ENCODE measurements around the gene SULT1A2. TPM values are rescaled to one million over a fixed set of nuclear protein-coding genes. Genes with fewer than 3 reads are reported as not detected.
"Not testable (repeated sequence)": the region's sequence is repeated elsewhere in the genome, so short reads cannot be mapped to it uniquely, and the experiment has no call there.

The SULT1A2 gene
- total RNA-seq, 2 experiments from 2014 or later: 0.91 to 1.0 TPM

DNA sequence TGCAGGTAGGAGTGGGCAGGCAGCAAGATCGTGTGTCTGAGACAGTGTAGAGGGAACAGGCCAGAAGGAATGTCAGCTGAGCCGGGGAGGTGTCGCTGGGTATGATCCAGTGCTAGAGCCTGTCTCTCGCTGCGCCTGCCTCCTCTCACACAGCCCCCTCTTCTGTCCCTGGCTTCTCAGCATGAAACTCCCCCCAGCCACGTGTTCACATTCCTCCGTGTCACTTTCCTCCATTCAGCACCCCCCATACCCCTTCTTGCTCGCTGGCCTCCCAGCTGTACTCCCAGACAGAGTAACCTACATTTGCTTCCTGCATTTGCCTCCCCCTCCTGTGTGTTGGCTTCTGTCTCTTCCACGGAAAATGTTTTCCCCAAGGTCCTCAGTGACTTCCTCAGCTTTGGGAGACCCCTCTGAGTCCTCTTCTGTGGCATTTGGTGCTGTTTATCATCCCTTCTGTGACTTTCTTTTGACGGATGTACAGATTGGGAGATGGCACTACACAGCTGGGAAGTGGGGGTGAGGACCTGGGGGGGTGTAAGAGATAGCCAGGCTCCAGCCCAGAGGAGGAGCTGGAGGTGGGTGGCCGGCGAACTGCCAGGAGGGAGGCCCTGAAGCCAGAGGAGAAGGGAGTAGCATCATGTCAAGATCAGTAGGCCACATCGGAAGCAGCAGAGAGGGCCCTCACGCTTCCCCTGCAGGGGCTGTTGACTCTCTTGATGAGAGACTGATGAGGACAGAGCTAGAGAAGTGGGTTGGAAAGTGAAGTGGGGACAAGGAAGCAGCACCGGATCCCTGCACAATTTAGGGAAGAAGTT, 23.9 kb downstream of the SULT1A2 start:
- H3K27ac Mint-ChIP-seq: no peak overlapping the region
- no peak for DNase-seq
- H3K36me3 Mint-ChIP-seq: peaks cover 3% of the 10 kb centered on the region
- no peak for ATAC-seq (ENCODE audit: low read depth)
- peaks cover 2% of the 10 kb centered on the region for H3K4me1 Mint-ChIP-seq
- POLR2A ChIA-PET: interaction anchor here (0.5 kb wide), 1 partner anchor 37 kb away, joined by 5 read pairs; the partner anchor contains the start of gene SULT1A1
- no peak overlapping the region for H3K4me3 Mint-ChIP-seq
- H3K9me3 Mint-ChIP-seq: no peaks in the 10 kb centered on the region
- no peaks in the 10 kb centered on the region for H3K27me3 Mint-ChIP-seq

DNA sequence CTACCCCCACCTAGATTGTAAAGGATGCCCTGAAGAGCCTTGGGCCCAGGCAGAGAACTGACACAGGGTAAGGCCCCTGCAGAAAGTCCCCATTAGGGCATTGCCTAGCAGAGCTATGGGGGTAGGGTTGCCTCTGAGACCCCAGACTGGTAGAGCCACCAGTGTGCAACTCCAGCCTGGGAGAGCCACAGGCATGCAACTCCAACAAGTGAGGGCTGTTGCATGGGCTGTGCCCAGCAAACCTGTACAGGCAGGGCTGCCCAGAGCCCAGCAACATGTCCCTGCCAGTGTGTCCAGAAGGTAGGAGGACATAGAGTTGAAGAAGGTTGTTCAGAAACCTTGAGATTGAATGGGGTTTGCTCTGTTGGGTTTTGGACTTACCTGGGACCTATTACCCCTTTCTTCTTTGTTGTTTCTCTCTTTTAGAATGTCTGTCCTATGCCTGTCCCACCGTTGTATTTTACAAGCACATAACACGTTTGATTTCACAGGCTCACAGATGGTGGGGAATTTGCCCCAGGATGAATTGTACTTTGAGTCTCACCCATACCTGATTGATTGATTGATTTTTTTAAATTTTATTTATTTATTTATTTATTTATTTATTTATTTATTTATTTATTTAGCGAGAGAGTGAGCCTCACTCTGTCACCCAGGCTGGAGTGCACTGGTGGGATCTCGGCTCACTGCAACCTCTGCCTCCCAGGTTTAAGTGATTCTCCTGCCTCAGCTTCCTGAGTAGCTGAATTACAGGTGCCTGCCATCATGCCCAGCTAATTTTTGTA, 26.7 kb downstream of the SULT1A2 start:
- peaks cover 21% of the 10 kb centered on the region for H3K36me3 Mint-ChIP-seq
- no peaks in the 10 kb centered on the region for H3K27me3 Mint-ChIP-seq
- no peak for ATAC-seq (ENCODE audit: low read depth)
- no peak overlapping the region for H3K27ac Mint-ChIP-seq
- H3K4me3 Mint-ChIP-seq: no peak overlapping the region
- no peaks in the 10 kb centered on the region for H3K4me1 Mint-ChIP-seq
- peaks cover 11% of the 10 kb centered on the region for H3K9me3 Mint-ChIP-seq
- no peak for DNase-seq
- POLR2A ChIA-PET: no interaction called here

DNA sequence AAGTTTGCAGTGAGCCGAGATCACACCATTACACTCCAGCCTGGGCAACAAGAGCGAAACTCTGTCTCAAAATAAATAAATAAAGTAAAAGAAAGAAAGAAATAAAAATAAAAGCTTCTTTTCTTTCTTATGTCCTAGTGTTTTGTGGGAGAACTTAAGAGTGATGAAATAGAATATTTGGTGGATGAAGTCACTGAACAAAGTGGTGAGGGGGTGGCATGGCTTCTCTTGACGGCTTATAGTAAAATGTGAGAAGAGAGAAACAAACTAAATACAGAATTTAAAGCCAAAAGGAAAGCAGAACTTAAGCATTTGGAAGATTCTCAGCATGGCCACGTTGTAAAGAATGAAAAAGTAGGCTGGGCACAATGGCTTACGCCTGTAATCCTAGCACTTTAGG, 27.8 kb downstream of the SULT1A2 start:
- Mint-ChIP-seq H3K4me3 (no peak overlapping the region), H3K9me3 (peaks cover 12% of the 10 kb centered on the region), H3K27ac (no peak overlapping the region), H3K36me3 (peaks cover 27% of the 10 kb centered on the region), H3K4me1 (no peaks in the 10 kb centered on the region), H3K27me3 (no peaks in the 10 kb centered on the region)
- ATAC-seq (ENCODE audit: low read depth): no peak
- POLR2A ChIA-PET: interaction anchor here (1.0 kb wide), 1 partner anchor 9 kb away, joined by 3 read pairs; no protein-coding TSS in a partner anchor
- DNase-seq: no peak

DNA sequence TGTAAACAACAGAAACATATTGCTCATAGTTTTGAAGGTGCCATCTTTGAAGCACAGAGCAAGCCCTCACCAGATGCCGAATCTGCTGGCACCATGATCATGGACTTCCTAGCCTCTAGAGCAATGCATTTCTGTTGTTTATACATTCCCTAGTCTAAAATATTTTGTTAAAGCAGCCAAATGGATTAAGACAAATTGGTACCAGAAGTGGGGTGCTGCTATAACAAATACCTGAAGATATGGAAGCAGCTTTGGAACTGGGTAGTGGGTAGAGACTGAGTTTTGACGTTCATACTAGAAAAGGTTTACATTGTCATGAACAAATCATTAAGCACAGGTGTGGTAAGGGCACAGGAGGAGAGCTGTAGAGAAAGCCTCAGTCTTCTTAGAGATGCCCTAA, 29.6 kb downstream of the SULT1A2 start:
- H3K27me3 Mint-ChIP-seq: no peaks in the 10 kb centered on the region
- ATAC-seq (ENCODE audit: low read depth): no peak
- no peak overlapping the region for H3K27ac Mint-ChIP-seq
- peaks cover 12% of the 10 kb centered on the region for H3K9me3 Mint-ChIP-seq
- peaks cover 4% of the 10 kb centered on the region for H3K4me1 Mint-ChIP-seq
- DNase-seq: no peak
- POLR2A ChIA-PET: no interaction called here
- no peak overlapping the region for H3K4me3 Mint-ChIP-seq
- peaks cover 31% of the 10 kb centered on the region for H3K36me3 Mint-ChIP-seq

DNA sequence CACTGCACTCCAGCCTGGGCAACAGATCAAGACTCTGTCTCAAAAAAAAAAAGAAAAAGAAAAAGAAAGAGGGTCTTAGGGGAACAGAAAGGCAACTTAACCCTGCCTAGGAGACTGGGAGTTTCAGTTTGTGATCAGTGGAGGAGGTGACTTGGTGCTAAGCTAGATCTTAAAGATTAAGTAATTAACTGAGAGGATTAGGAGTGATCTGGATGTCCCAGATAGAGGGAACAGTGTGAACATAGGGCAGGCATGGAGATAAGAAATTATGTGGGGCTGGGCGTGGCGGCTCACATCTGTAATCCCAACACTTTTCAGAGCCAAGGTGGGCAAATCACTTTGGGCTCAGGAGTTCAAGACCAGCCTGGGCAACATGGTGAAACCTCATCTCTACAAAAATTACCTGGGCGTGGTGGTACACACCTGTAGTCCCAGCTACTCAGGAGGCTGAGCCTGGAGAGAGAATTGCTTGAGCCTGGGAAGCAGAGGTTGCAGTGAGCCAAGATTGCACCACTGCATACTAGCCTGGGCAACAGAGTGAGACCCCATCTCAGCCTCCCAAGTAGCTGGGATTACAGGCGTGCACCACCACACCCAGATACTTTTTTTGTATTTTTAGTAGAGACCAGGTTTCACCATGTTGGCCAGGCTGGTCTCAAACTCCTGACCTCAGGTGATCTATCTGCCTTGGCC, 30.5 kb downstream of the SULT1A2 start:
- peaks cover 31% of the 10 kb centered on the region for H3K36me3 Mint-ChIP-seq
- H3K4me1 Mint-ChIP-seq; DNase-seq; H3K27ac Mint-ChIP-seq; POLR2A ChIA-PET; ATAC-seq (ENCODE audit: low read depth); H3K27me3 Mint-ChIP-seq; H3K4me3 Mint-ChIP-seq: not testable (repeated sequence)
- peaks cover 12% of the 10 kb centered on the region for H3K9me3 Mint-ChIP-seq

DNA sequence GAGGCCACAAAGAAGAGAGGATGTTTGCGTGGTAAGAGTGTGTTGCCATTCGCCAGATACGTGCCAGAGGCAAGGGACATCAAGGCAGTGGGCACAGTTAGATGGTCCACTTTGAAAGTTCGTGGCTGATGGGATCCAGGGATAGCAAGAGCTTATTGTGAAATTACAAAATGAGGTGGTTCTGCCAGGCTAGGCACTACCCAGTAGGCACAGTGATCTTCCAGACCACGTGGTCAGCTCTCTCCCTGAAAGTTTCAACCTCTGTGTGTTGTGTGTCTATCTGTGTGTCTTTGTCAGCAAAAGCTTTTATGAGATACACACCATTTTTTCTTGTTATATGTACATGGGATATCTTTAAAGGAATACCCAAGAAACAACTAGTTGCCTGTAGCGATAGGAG, 33.6 kb downstream of the SULT1A2 start:
- POLR2A ChIA-PET: no interaction called here
- Mint-ChIP-seq H3K27me3 (no peaks in the 10 kb centered on the region), H3K9me3 (peaks cover 12% of the 10 kb centered on the region), H3K4me1 (peaks cover 11% of the 10 kb centered on the region), H3K4me3 (no peak overlapping the region), H3K36me3 (peaks cover 47% of the 10 kb centered on the region), H3K27ac (no peak overlapping the region)
- DNase-seq (no peak), ATAC-seq (ENCODE audit: low read depth) (no peak)

DNA sequence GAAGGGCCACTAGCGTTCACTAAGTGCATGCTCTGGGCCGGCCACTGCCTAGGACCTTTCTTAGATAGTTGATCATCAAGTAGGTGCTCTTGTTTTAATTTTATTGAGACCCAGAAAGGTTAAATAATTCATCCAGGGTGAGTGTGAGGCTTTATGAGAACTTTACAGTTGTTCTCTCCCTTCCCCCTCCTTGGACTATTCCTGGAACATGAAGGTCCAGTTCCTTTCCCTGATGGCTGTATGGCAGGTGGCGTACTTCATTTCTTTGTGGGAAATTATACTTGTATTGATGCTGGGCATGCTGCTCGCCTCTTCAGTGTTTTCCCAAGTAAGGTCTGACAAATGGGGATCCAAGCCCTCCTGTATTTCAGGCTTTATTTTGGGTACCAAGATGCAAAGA, 34.7 kb downstream of the SULT1A2 start:
- DNase-seq: no peak
- peaks cover 45% of the 10 kb centered on the region for H3K36me3 Mint-ChIP-seq
- no peak overlapping the region for H3K4me3 Mint-ChIP-seq
- ATAC-seq (ENCODE audit: low read depth): no peak
- H3K27ac Mint-ChIP-seq: no peak overlapping the region
- peaks cover 11% of the 10 kb centered on the region for H3K4me1 Mint-ChIP-seq
- POLR2A ChIA-PET: no interaction called here
- no peaks in the 10 kb centered on the region for H3K27me3 Mint-ChIP-seq
- peaks cover 6% of the 10 kb centered on the region for H3K9me3 Mint-ChIP-seq

DNA sequence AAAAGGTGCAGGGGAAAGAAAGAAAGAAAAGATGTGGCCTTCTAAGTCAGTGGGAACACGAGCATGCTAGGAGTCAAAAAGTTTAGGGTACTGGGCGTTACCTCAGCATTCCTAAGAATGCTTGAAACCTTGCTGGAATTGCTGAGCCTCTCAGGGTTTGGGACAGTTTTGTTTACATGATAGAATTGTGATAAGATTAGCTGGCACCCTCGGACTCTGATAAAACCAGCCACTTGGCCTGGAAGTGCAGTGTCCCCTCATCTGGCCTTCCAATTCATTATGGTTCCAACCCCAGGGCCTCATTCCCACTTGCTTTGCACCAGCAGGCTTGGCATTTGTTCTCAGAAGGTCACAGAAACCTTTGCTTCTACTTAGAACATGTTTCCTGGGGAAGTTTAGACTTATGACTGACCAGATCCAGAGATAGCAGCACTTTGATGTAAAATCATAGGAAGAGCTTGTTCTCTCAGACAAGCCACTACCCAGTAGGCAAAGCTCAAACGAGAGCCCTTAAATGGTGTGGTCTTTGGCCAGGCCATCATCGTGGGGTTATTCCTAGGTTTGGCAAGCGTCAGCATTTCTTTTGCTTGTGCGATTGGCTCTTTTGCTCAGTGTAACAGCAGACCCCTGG, 35.2 kb downstream of the SULT1A2 start:
- POLR2A ChIA-PET: no interaction called here
- ATAC-seq (ENCODE audit: low read depth) (no peak), DNase-seq (no peak)
- Mint-ChIP-seq H3K4me3 (no peak overlapping the region), H3K27me3 (no peaks in the 10 kb centered on the region), H3K27ac (no peak overlapping the region), H3K36me3 (peaks cover 43% of the 10 kb centered on the region), H3K9me3 (peaks cover 5% of the 10 kb centered on the region), H3K4me1 (peaks cover 11% of the 10 kb centered on the region)

DNA sequence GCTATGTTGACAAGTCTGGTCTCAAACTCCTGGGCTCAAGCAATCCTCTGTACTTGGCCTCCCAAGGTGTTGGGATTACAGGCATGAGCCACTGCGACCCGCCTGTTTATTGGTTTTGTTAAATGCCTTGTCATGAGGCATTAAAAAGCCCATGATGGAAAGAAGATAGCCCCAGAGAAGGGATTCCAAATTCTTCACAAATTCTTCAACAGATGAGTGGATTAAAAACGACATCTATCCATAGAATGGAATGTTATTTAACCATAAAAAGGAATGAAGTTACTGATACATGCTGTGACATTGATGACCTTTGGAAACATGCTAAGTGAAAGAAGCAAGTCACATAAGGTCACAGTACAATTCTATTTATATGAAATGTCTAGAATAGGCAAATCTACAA, 38.4 kb downstream of the SULT1A2 start:
- DNase-seq (no peak), ATAC-seq (ENCODE audit: low read depth) (no peak)
- Mint-ChIP-seq H3K4me3 (no peak overlapping the region), H3K27me3 (no peaks in the 10 kb centered on the region), H3K4me1 (peaks cover 21% of the 10 kb centered on the region), H3K36me3 (peaks cover 26% of the 10 kb centered on the region), H3K27ac (no peak overlapping the region), H3K9me3 (no peaks in the 10 kb centered on the region)
- POLR2A ChIA-PET: no interaction called here

DNA sequence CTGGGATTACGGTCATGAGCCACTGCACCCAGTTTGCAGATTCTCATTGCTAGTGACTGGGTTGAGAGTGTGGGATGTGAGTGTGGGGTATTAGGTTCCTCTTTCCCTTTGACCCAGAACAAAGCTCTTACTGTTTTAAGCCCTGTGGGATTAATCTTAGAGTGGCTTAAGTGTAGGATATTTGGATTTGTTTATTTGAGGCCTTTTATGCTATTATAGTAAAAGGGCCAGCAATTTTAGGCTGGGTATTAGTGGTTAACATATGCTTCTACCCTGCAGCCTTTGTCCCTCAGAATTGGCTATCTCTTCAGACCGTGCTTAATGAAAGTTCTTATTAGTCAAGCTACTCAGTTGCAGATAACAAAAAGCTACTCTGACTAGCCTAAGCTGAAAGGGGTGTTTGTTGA, 39.9 kb downstream of the SULT1A2 start:
- DNase-seq (no peak), ATAC-seq (ENCODE audit: low read depth) (no peak)
- H3K4me1 Mint-ChIP-seq: peaks cover 20% of the 10 kb centered on the region
- peaks cover 23% of the 10 kb centered on the region for H3K36me3 Mint-ChIP-seq
- no peak overlapping the region for H3K4me3 Mint-ChIP-seq
- no peak overlapping the region for H3K27ac Mint-ChIP-seq
- POLR2A ChIA-PET: no interaction called here
- no peaks in the 10 kb centered on the region for H3K27me3 Mint-ChIP-seq
- no peaks in the 10 kb centered on the region for H3K9me3 Mint-ChIP-seq

DNA sequence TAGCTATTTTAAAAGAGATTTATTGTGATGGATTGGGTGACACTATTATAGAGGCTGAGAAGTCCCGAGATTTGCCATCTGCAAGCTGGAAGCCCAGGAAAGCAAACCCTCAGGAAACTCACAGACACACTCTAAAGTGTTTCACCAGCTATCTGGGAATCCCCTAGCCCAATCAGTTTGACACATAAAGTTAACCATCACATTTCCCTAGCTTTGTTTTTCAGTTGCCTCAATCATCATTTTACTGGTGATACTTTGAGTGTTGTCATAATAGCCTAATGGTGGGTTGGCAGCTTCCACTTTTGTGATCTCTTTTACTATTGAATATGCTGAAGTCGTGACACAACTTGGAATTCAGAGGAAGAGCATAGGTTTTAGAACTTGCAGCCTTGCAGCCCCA, 41.3 kb downstream of the SULT1A2 start:
- H3K36me3 Mint-ChIP-seq: peaks cover 23% of the 10 kb centered on the region
- H3K27me3 Mint-ChIP-seq: no peaks in the 10 kb centered on the region
- POLR2A ChIA-PET: interaction anchor here (1.7 kb wide), 1 partner anchor 68 kb away, joined by 6 read pairs; no protein-coding TSS in a partner anchor
- H3K4me1 Mint-ChIP-seq: peaks cover 19% of the 10 kb centered on the region
- H3K4me3 Mint-ChIP-seq: no peak overlapping the region
- DNase-seq: no peak
- no peaks in the 10 kb centered on the region for H3K9me3 Mint-ChIP-seq
- ATAC-seq (ENCODE audit: low read depth): no peak
- H3K27ac Mint-ChIP-seq: no peak overlapping the region

DNA sequence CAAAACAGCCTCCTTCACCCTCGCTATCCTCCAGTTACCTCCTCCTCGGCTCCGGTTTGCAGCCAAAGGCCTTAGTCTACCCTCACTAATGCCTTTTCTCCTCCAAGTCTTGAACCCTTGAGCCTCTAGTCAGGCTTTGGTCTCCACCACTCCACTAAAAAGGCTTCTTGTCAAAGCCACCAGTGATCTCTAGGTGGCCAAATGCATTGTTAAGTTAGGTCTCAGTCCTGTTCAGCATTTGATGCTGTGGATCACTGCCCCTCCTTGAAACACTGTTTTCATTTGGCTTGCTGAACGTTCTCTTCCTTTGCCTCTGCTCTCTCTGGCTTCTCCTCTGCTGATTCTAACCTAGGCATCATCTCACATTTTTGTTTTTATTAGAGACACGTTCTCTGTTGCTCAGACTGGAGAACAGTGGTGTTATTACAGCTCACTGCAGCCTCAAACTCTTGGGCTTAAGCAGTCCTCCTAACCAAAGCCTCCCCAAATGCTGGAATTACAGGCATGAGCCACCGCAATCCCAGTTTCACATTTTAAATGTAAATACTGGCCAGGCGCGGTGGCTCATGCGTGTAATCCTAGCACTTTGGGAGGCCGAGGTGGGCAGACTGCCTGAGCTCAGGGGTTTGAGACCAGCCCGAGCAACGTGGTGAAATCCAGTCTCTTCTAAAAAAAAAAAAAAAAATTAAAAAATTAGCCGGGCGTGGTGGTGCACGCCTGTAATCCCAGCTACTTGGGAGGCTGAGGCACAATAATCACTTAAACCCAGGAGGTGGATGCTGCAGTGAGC, 42.0 kb downstream of the SULT1A2 start:
- Mint-ChIP-seq H3K4me1 (peaks cover 17% of the 10 kb centered on the region), H3K27me3 (no peaks in the 10 kb centered on the region), H3K9me3 (no peaks in the 10 kb centered on the region), H3K36me3 (peaks cover 22% of the 10 kb centered on the region), H3K27ac (peak overlapping the region; percentile 85), H3K4me3 (peak overlapping the region; percentile 88)
- DNase-seq: no peak
- no peak for ATAC-seq (ENCODE audit: low read depth)
- POLR2A ChIA-PET: interaction anchor here (1.3 to 1.7 kb wide), 4 partner anchors 61 to 268 kb away, joined by 3 to 10 read pairs (median 6); partner anchors contain the start of genes APOBR and ATXN2L

Data from activated naive CD8-positive, alpha-beta T cell treated with anti-CD3 and anti-CD28 coated beads, Interleukin-2, amount 10 ng/mL, durations not matched to agents 7 days and 5 days (primary cell).